COLO668 (cell line): ENCODE data around the gene LRRK1.

Source experiments
- DNase-seq: peaks from one replicate; lab custom pipeline; 2025; ENCODE audit not compliant: unreplicated experiment; lab: John Stamatoyannopoulos, UW

The LRRK1 gene

GRCh38 chr15:100909989-100910955 lies 8.9 kb upstream of the LRRK1 start:
- DNase-seq: no peak

GRCh38 chr15:100911086-100911485 lies 8.1 kb upstream of the LRRK1 start:
- DNase-seq: no peak

DNA sequence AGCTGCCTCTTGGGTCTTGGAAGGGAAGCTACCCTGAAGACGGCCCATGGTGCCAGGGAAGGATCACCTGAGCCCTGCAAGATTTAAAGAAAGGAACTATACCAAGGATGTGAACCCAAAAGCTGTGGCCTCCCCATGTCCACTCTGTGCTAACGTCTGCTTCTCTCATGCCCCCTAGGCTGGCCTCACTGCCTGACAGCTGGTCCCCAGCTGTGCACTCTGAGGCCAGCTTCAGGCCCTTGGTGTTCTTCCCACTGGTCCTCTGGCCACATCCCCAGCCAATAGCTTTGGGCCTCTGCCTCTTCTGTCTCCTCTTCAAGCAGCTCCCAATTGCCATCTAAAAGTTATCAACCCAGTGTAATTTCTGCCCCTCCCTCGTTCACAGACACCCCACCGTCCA lies 5.2 kb upstream of the LRRK1 start:
- no peak for DNase-seq

GRCh38 chr15:100914876-100915275 lies 4.3 kb upstream of the LRRK1 start:
- DNase-seq: no peak

- peak; percentile 60 for DNase-seq
Measured at GRCh38 chr15:100918034-100918689, 995 bp upstream of the LRRK1 start.

- DNase-seq: no peak
Measured at GRCh38 chr15:100919481-100920405, 586 bp downstream of the LRRK1 start.

GRCh38 chr15:100920516-100921135 lies 1.5 kb downstream of the LRRK1 start:
- DNase-seq: no peak

- DNase-seq: no peak
Measured at GRCh38 chr15:100922192-100923040, 3.3 kb downstream of the LRRK1 start.

GRCh38 chr15:100923076-100923475 lies 3.9 kb downstream of the LRRK1 start:
- no peak for DNase-seq

- DNase-seq: no peak
Measured at GRCh38 chr15:100923902-100924301, 4.7 kb downstream of the LRRK1 start.

- no peak for DNase-seq
Measured at GRCh38 chr15:100924436-100924835, 5.3 kb downstream of the LRRK1 start.

GRCh38 chr15:100925480-100925879 lies 6.3 kb downstream of the LRRK1 start:
- DNase-seq: no peak

DNA sequence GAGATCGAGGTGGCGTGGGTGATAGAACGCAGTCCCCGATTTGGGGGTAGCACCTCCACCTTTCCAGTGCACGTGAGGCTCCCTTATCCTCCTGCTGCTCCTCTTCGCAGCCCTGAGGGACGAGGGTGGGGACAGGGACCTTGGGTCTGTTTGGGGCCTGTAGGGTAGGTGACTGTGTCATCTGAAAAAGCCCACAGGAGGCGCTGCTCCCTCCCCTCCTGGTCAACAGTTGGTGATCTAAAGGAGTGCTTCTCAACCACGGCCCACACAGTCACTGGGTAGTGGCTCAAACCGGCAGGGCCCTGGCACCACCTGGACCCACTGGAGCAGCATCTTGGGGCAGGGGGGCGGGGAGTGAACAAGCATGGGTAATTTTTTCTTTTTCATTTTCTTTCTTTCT lies 7.1 kb downstream of the LRRK1 start:
- no peak for DNase-seq

GRCh38 chr15:100926971-100927756 lies 8.0 kb downstream of the LRRK1 start:
- DNase-seq: no peak

DNA sequence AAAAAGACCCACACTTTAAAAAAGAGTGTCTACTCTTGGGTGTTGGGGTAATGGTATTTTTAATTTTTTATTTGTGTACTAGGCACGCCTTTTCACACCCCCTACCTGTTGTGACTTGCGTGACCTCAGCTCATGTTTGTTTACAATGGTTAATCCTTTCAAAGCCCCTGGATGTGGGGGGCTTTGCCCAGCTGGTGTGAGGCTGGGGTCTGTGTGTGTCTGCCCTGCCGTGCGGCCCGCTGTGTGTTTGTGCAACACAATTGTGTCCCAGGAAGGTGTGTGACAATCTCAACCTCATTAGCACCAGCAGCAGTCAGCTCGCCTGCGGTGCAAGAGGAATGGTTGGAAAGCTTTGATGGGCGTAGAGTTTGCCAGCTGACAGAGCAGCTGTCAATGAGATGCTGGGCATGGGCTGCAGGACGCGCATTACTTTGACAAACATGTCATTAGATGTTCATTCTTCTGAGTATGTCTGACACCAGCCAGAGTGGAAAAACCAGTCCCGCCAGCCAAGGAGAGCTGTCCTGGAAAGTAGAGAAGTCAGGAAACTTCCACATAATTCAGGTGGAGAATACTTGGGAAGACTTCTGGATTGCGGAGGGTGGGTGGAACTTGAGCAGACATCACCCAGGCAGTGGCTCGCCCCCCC lies 9.6 kb downstream of the LRRK1 start:
- DNase-seq: no peak

- no peak for DNase-seq
Measured at GRCh38 chr15:100929641-100930042, 10.5 kb downstream of the LRRK1 start.

DNA sequence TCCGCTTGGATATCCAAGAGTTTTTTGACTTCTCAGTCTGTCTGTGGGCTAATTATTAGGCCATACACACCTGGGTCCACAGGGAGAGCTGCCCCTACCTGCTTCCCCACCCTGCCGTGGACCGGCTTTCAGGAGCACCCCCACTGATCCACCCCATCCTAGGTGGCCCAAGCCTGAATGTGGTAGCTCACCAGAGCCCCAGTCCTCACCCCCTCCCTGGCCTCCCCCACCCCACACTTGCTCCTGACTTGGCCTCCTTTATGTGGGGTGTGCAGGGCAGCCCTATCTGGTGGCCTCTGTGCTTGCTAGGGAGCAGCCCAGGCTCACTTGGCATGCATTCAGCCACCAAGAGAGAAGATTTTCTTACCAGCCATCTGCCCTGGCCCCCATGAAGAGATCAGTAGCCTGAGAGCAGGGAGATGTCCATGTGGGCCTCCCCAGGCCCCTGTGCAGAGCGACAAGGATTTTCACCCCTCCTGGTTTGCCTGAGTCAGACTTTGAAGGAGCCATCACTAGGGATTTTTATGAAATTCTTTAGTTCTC lies 11.2 kb downstream of the LRRK1 start:
- no peak for DNase-seq

DNA sequence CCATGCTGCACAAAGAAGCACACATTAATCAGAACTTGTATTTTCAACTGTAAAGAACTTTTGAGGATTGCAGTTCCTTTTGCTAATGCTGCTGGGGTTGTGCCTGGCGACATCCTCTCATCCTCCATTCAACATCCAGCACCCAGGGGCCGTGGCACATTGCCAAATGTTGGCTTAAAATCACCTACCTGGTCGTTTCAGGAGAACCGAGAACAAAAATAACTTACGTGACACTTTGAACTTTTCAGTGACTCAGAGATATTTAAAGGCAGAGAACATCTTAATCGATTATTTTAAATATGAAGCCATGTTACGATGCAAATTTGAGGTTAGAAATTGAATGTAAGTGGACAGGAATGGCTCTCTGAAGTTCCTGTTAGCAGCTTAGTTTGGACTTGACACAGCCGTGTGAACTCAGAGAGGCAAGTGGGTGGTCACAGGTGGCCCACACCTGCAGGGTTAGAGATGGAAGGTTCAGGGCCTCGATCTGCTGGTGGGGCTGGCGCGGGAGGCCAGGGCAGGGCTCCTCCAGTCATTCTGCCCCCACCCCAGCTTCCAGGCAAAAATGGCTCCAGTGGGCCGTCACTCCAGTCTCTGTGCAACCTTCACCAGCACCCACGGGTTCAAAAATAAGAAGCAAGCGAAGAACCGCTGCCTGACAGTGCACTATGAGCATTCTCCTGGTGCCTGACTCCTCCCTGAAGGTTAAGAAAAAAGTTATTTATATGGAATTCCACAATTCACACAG lies 12.2 kb downstream of the LRRK1 start:
- no peak for DNase-seq
